Measurements from ENCODE around the gene SEC14L5. TPM values are rescaled to one million over a fixed set of nuclear protein-coding genes. Genes with fewer than 3 reads are reported as not detected.

SEC14L5 gene
- total RNA-seq, 1 donor from 2014 or later, result 0.05 TPM

DNA sequence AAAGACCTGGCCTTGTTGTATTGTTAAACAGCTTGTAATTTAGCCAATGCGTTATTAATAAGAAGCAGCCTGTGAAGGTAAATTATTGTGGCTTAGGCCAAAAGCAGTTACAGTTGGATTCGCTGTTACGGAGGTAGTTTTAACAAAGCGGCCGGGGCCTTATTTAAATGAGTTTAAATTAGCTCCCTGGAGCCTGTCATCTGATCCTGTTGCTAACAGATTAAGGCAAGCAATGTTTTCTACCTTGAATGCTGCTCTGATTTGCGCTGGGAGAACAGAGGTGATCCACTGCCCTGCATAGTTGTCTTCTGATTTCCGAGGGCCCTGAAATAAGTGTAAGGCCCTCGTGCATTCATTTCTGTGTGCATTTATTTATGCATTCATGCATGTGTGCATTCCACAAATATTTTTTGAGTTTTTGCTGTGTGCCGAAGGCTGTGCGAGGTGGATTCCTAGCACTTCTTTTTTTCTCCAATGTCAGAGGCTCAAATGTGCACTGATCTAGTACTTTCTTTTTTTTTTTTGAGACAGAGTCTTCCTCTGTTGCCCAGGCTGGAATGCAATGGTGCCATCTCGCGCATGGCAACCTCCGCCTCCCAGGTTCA is 10.9 kb downstream of the SEC14L5 start:
- no peaks in the 10 kb centered on the region for H3K27me3 Mint-ChIP-seq (ENCODE audit: unreplicated experiment)
- H3K36me3 Mint-ChIP-seq (ENCODE audit: low read depth, unreplicated experiment), result no peaks in the 10 kb centered on the region
- TF ChIP-seq, protein P1, sequence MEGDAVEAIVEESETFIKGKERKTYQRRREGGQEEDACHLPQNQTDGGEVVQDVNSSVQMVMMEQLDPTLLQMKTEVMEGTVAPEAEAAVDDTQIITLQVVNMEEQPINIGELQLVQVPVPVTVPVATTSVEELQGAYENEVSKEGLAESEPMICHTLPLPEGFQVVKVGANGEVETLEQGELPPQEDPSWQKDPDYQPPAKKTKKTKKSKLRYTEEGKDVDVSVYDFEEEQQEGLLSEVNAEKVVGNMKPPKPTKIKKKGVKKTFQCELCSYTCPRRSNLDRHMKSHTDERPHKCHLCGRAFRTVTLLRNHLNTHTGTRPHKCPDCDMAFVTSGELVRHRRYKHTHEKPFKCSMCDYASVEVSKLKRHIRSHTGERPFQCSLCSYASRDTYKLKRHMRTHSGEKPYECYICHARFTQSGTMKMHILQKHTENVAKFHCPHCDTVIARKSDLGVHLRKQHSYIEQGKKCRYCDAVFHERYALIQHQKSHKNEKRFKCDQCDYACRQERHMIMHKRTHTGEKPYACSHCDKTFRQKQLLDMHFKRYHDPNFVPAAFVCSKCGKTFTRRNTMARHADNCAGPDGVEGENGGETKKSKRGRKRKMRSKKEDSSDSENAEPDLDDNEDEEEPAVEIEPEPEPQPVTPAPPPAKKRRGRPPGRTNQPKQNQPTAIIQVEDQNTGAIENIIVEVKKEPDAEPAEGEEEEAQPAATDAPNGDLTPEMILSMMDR (IDR thresholded peaks at IDR 0.05; ENCODE audit: unreplicated experiment), result no peak
- no peaks in the 10 kb centered on the region for H3K9me3 Mint-ChIP-seq (ENCODE audit: unreplicated experiment)
- peaks cover 5% of the 10 kb centered on the region for H3K4me1 Mint-ChIP-seq (ENCODE audit: unreplicated experiment)
- H3K4me3 Mint-ChIP-seq (ENCODE audit: unreplicated experiment), result no peak overlapping the region
- no peak for DNase-seq (ENCODE audit: low spot score)
- H3K27ac Mint-ChIP-seq (ENCODE audit: unreplicated experiment), result no peak overlapping the region

GRCh38 chr16:4970010-4970409 is 11.9 kb downstream of the SEC14L5 start:
- Mint-ChIP-seq H3K27me3 (ENCODE audit: unreplicated experiment) (no peaks in the 10 kb centered on the region), H3K4me1 (ENCODE audit: unreplicated experiment) (peaks cover 5% of the 10 kb centered on the region), H3K36me3 (ENCODE audit: low read depth, unreplicated experiment) (no peaks in the 10 kb centered on the region), H3K4me3 (ENCODE audit: unreplicated experiment) (no peak overlapping the region), H3K27ac (ENCODE audit: unreplicated experiment) (no peak overlapping the region), H3K9me3 (ENCODE audit: unreplicated experiment) (no peaks in the 10 kb centered on the region)
- TF ChIP-seq, protein P1 (IDR thresholded peaks at IDR 0.05; ENCODE audit: unreplicated experiment), result no peak
- no peak for DNase-seq (ENCODE audit: low spot score)

DNA sequence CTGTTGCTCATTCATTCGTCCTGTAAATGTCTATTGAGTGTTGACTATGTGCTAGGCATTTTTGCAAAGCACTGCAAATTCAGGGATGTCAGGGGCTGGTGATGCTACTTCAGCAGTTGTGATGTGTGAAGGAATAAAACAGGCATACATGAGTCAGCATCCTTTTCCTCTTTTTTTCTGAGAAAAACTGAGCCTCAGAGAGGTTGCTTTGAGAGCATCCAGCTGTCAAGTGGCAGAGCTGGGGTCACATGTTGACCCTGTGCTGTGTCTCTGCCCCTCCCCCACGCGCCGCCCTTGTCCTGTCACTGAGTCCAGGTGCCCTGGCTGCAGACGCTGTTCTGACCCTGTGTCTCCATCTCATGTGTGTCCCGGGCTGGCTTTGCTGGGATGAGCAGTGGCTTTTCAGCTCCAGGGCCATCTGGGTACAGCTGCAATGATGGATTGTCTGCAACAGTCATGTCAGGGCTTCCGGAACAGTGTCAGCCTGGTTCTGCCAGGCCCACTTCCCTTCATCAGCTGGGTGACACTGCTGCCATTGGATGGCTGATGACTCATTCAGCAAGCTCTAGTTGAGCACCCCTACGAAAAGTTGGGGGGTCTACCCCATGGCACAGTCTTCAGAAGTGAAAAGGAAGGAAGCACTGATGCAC is 14.9 kb downstream of the SEC14L5 start:
- Mint-ChIP-seq H3K4me1 (ENCODE audit: unreplicated experiment) (peaks cover 9% of the 10 kb centered on the region), H3K27ac (ENCODE audit: unreplicated experiment) (no peak overlapping the region), H3K36me3 (ENCODE audit: low read depth, unreplicated experiment) (peaks cover 3% of the 10 kb centered on the region), H3K27me3 (ENCODE audit: unreplicated experiment) (no peaks in the 10 kb centered on the region), H3K4me3 (ENCODE audit: unreplicated experiment) (no peak overlapping the region), H3K9me3 (ENCODE audit: unreplicated experiment) (no peaks in the 10 kb centered on the region)
- DNase-seq (ENCODE audit: low spot score), result no peak
- TF ChIP-seq, protein P1 (IDR thresholded peaks at IDR 0.05; ENCODE audit: unreplicated experiment), result no peak

GRCh38 chr16:4976079-4976478 is 17.9 kb downstream of the SEC14L5 start:
- Mint-ChIP-seq H3K4me1 (ENCODE audit: unreplicated experiment) (peaks cover 4% of the 10 kb centered on the region), H3K27me3 (ENCODE audit: unreplicated experiment) (peaks cover 1% of the 10 kb centered on the region)

More at GRCh38 chr16:4976079-4976478, 17.9 kb downstream of the SEC14L5 start:
- H3K9me3 Mint-ChIP-seq (ENCODE audit: unreplicated experiment), result no peaks in the 10 kb centered on the region
- no peak for DNase-seq (ENCODE audit: low spot score)
- peaks cover 3% of the 10 kb centered on the region for H3K36me3 Mint-ChIP-seq (ENCODE audit: low read depth, unreplicated experiment)
- H3K27ac Mint-ChIP-seq (ENCODE audit: unreplicated experiment), result no peak overlapping the region
- H3K4me3 Mint-ChIP-seq (ENCODE audit: unreplicated experiment), result no peak overlapping the region
- TF ChIP-seq, protein P1 (IDR thresholded peaks at IDR 0.05; ENCODE audit: unreplicated experiment), result no peak

Data from endothelial cell (in vitro differentiated cells).